A549 treated with AZD9567 at 1 μM for 4 hours (cell line): ENCODE results near the gene LYSMD4. TPM values are rescaled to one million over a fixed set of nuclear protein-coding genes. Genes with fewer than 3 reads are reported as not detected.

Source experiments
- total RNA-seq: library from RNA; stranded (reverse); fragments of 200-300 nt; extraction: Qiagen RNA extraction; gene quantifications from 5 replicates; pipeline ENCODE4 v1.2.3, GENCODE V29; 2022; ENCODE audit not compliant: insufficient read depth

The LYSMD4 gene
- 3.3 to 4.2 TPM (median 4.0 TPM) in 5 replicates for total RNA-seq

DNA sequence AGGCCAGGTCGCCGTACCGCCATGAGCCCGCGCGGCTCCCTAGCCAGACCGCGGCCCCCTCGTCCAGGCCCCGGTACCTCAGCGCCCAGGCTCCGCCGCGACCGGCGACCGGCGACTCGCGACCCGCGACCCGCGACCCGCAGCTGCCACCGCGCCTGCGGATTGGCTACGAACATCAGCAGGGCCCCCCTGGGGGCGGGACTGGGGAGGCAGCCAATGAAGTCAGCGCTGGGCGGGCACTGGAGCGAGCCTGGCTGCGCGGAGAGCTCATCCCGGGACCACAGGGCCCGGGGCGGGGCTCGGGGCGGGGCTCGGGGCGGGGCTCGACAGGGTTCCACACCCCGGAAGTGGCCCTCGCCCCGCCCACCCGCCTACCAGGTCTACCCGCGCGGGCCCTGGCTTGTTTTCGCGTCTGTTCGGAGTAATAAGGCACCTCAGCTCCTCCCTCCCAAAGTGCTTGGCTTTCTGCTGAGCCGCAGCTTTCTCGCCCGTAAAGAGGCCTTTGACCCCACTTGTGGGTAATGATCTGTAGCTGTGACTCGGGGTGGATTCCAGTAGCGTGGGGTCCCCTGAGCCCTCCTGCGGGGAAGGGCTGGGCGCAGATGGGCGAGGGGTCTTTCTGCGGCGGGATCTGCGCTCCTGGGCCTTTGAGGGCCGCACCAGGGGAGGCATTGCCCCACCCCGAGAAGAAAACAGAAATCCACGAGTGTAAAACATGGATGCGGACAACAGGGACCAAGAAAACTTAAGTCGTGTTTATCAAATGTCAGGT, at the start of gene LYSMD4:
TSS of gene LYSMD4 (minus strand) at position 170 of the 772 bp plus-strand sequence. CDS start 1,438 bp downstream, outside the sequence.

Other genes starting within 250 kb of the LYSMD4 start
- gene MEF2A, start 167.5 kb downstream of the LYSMD4 start, total RNA-seq = 11.8 to 16.0 TPM (median 14.3 TPM) in 5 replicates